ENCODE results near the gene RAB20. TPM values are rescaled to one million over a fixed set of nuclear protein-coding genes. Genes with fewer than 3 reads are reported as not detected.

RAB20 gene
- total RNA-seq, 1 experiment from 2014 or later, result 14.3 TPM

- TF ChIP-seq FOXP4 (CRISPR knock-in tag; IDR thresholded peaks at IDR 0.05), result no peak
- no peak for TF ChIP-seq ATF1 (CRISPR knock-in tag; IDR thresholded peaks at IDR 0.05)
- TF ChIP-seq ZBTB43 (CRISPR knock-in tag; IDR thresholded peaks at IDR 0.05), result no peak
These were observed 35.6 kb upstream of the RAB20 start (continued) for GRCh38 chr13:110597041-110597689.

DNA sequence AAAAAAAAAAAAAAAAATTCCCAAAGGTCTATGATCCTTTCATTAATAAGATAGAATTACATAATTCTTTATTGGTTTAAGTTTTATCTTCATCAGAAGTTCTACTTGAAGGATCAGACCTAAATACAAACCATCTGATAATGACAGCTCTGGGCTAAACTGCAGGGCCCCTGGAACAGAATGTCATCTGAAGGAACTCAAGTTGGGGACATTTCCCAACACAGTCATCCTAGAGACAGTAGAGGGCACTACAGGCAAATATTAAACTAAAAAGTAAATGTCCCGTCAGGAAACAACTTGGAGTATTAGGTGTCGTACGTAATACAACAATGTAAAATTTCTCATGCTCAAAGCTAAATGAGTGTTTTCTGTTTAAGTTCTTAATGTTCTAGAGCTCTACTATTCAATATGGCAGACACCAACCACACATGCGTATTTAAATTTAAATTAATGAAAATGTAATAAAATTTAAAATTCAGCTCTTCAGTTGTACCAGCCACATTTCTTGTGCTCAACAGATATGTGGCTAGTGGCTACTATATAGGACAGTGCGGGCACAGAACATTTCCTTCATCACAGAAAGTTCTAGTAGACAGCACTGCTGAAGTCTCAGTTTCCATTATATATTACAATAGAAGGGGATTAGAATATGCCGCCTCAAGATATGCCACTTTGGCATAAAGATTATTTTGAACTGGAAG lies 32.1 kb upstream of the RAB20 start:
- Mint-ChIP-seq H3K27me3 (ENCODE audit: low read depth) (no peaks in the 10 kb centered on the region), H3K4me3 (no peak overlapping the region), H3K36me3 (no peaks in the 10 kb centered on the region), H3K9me3 (no peaks in the 10 kb centered on the region), H3K4me1 (peaks cover 17% of the 10 kb centered on the region), H3K27ac (no peak overlapping the region)
- ATAC-seq, result peak; percentile 80
- DNase-seq (ENCODE audit: low spot score), result no peak
- ChIA-PET POLR2A (no interaction called here), CTCF (interaction anchor here (0.6 to 1.7 kb wide), 12 partner anchors 10 to 851 kb away, joined by 3 to 9 read pairs (median 3); partner anchors contain the start of gene NAXD)
- TF ChIP-seq FOXJ3 (CRISPR knock-in tag; IDR thresholded peaks at IDR 0.05; ENCODE audit: borderline replicate concordance), result no peak
- TF ChIP-seq E2F4 (CRISPR knock-in tag; IDR thresholded peaks at IDR 0.05; ENCODE audit: borderline replicate concordance, low read depth), result no peak
- TF ChIP-seq CBFB (CRISPR knock-in tag; IDR thresholded peaks at IDR 0.05; ENCODE audit: low read depth), result no peak
- TF ChIP-seq ATF6 (CRISPR knock-in tag; IDR thresholded peaks at IDR 0.05), result no peak
- TF ChIP-seq TEAD4 (CRISPR knock-in tag; IDR thresholded peaks at IDR 0.05), result no peak
- TF ChIP-seq, protein P1, sequence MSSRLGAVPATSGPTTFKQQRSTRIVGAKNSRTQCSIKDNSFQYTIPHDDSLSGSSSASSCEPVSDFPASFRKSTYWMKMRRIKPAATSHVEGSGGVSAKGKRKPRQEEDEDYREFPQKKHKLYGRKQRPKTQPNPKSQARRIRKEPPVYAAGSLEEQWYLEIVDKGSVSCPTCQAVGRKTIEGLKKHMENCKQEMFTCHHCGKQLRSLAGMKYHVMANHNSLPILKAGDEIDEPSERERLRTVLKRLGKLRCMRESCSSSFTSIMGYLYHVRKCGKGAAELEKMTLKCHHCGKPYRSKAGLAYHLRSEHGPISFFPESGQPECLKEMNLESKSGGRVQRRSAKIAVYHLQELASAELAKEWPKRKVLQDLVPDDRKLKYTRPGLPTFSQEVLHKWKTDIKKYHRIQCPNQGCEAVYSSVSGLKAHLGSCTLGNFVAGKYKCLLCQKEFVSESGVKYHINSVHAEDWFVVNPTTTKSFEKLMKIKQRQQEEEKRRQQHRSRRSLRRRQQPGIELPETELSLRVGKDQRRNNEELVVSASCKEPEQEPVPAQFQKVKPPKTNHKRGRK (CRISPR knock-in tag; IDR thresholded peaks at IDR 0.05; ENCODE audit: borderline replicate concordance), result no peak
- TF ChIP-seq NFATC4 (CRISPR knock-in tag; IDR thresholded peaks at IDR 0.05), result no peak
- no peak for TF ChIP-seq SOX15 (CRISPR knock-in tag; IDR thresholded peaks at IDR 0.05)
- TF ChIP-seq ZMAT4 (CRISPR knock-in tag; IDR thresholded peaks at IDR 0.05), result no peak
- TF ChIP-seq, protein P2, sequence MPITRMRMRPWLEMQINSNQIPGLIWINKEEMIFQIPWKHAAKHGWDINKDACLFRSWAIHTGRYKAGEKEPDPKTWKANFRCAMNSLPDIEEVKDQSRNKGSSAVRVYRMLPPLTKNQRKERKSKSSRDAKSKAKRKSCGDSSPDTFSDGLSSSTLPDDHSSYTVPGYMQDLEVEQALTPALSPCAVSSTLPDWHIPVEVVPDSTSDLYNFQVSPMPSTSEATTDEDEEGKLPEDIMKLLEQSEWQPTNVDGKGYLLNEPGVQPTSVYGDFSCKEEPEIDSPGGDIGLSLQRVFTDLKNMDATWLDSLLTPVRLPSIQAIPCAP (CRISPR knock-in tag; IDR thresholded peaks at IDR 0.05), result no peak
- TF ChIP-seq ZNF138 (CRISPR knock-in tag; conservative IDR thresholded peaks at IDR 0.05), result no peak
- no peak for TF ChIP-seq HMGXB4 (CRISPR knock-in tag; IDR thresholded peaks at IDR 0.05)
- TF ChIP-seq TCF7 (CRISPR knock-in tag; IDR thresholded peaks at IDR 0.05; ENCODE audit: low read depth), result no peak
- TF ChIP-seq CREB1 (CRISPR knock-in tag; IDR thresholded peaks at IDR 0.05), result no peak
- TF ChIP-seq ZNF232 (CRISPR knock-in tag; IDR thresholded peaks at IDR 0.05), result no peak
- no peak for TF ChIP-seq OVOL2 (CRISPR knock-in tag; IDR thresholded peaks at IDR 0.05; ENCODE audit: borderline replicate concordance)
